ENCODE measurements around the gene PHACTR2. TPM values are rescaled to one million over a fixed set of nuclear protein-coding genes. Genes with fewer than 3 reads are reported as not detected.
"Not testable (repeated sequence)": the region's sequence is repeated elsewhere in the genome, so short reads cannot be mapped to it uniquely, and the experiment has no call there.

PHACTR2 gene
- total RNA-seq, 1 experiment from 2014 or later = 27.6 TPM

DNA sequence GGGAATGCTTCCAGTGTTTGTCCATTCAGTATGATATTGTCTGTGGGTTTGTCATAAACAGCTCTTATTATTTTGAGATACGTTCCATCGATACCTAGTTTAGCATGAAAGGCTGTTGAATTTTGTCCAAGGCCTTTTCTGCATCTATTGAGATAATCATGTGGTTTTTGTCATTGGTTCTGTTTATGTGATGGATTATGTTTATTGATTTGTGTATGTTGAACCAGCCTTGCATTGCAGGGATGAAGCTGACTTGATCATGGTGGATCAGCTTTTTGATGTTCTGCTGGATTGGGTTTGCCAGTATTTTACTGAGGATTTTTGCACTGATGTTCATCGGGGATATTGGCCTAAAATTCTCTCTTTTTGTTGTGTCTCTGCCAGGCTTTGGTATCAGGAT lies 120.7 kb downstream of the PHACTR2 start:
- H4K20me1 ChIP-seq (ENCODE audit: insufficient read depth); H3K4me3 ChIP-seq (replicated peaks in 1 of 2; ENCODE audit: low read depth in 1 of 2, low read length in 2 of 2); H3K9me2 ChIP-seq (ENCODE audit: insufficient read depth); BruUV-seq (replicated peaks); H2AFZ ChIP-seq (ENCODE audit: low read depth, low read length, poor library complexity, severe bottlenecking); CTCF ChIA-PET; H3K36me3 ChIP-seq (ENCODE audit: control insufficient read depth in 1 of 2, insufficient read depth in 2 of 2, low read length in 2 of 2); H3K9ac ChIP-seq (ENCODE audit: low read length); H3K79me2 ChIP-seq (ENCODE audit: insufficient read depth, low read length); DNase-seq (ENCODE audit: low read depth, low spot score); ATAC-seq; intact Hi-C loops (cut with micrococcal nuclease); H3K4me1 ChIP-seq (ENCODE audit: control insufficient read depth in 1 of 2, insufficient read depth in 2 of 2, low read length in 2 of 2); RAD21 ChIA-PET (ENCODE audit: low non-redundant PET in 1 of 2, low total read pairs in 2 of 2, uncharacterized antibody in 2 of 2, unreplicated experiment in 2 of 2); POLR2A ChIA-PET; H3K9me3 ChIP-seq (ENCODE audit: control insufficient read depth in 1 of 2, insufficient read depth in 1 of 2, low read depth in 1 of 2, low read length in 2 of 2); H3K27me3 ChIP-seq (ENCODE audit: insufficient read depth, low read length); H3K4me2 ChIP-seq (ENCODE audit: low read length); H3K27ac ChIP-seq (ENCODE audit: low read depth, low read length): not testable (repeated sequence)

GRCh38 chr6:143802833-143803565 lies 125.2 kb downstream of the PHACTR2 start:
- Histone ChIP-seq H3K4me2 (ENCODE audit: low read length) (no peak overlapping the region), H3K9me2 (ENCODE audit: insufficient read depth) (no peaks in the 10 kb centered on the region), H2AFZ (ENCODE audit: low read depth, low read length, poor library complexity, severe bottlenecking) (no peak overlapping the region), H3K79me2 (ENCODE audit: insufficient read depth, low read length) (no peaks in the 10 kb centered on the region), H4K20me1 (ENCODE audit: insufficient read depth) (no peaks in the 10 kb centered on the region), H3K36me3 (ENCODE audit: control insufficient read depth in 1 of 2, insufficient read depth in 2 of 2, low read length in 2 of 2) (no peaks in the 10 kb centered on the region; a peak in 1 of 4 replicates), H3K9ac (ENCODE audit: low read length) (no peak overlapping the region), H3K27me3 (ENCODE audit: insufficient read depth, low read length) (no peaks in the 10 kb centered on the region), H3K27ac (ENCODE audit: low read depth, low read length) (no peak overlapping the region), H3K4me3 (replicated peaks in 1 of 2; ENCODE audit: low read depth in 1 of 2, low read length in 2 of 2) (no peak overlapping the region), H3K4me1 (ENCODE audit: control insufficient read depth in 1 of 2, insufficient read depth in 2 of 2, low read length in 2 of 2) (peaks cover 3 to 4% of the 10 kb centered on the region in 2 experiments; a peak in 3 of 4 replicates), H3K9me3 (ENCODE audit: control insufficient read depth in 1 of 2, insufficient read depth in 1 of 2, low read depth in 1 of 2, low read length in 2 of 2) (no peaks in the 10 kb centered on the region)
- ChIA-PET CTCF (no interaction called here), POLR2A (no interaction called here), RAD21 (ENCODE audit: low non-redundant PET in 1 of 2, low total read pairs in 2 of 2, uncharacterized antibody in 2 of 2, unreplicated experiment in 2 of 2) (no interaction called here)
- BruUV-seq (replicated peaks) = no TSS peak
- ATAC-seq (no peak), DNase-seq (ENCODE audit: low read depth, low spot score) (no peak)
- TF ChIP-seq REST (IDR thresholded peaks at IDR 0.05; ENCODE audit: low read depth) = no peak
- TF ChIP-seq, protein P1, sequence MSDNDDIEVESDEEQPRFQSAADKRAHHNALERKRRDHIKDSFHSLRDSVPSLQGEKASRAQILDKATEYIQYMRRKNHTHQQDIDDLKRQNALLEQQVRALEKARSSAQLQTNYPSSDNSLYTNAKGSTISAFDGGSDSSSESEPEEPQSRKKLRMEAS (IDR thresholded peaks at IDR 0.05) = no peak
- TF ChIP-seq SRF (IDR thresholded peaks at IDR 0.05; ENCODE audit: low read depth) = no peak
- TF ChIP-seq ZFX (IDR thresholded peaks at IDR 0.05) = no peak
- no peak for TF ChIP-seq JUND (IDR thresholded peaks at IDR 0.05)
- TF ChIP-seq ZNF274 (IDR thresholded peaks at IDR 0.05; ENCODE audit: low read depth, low read length) = no peak
- no peak for TF ChIP-seq POLR2A (IDR thresholded peaks at IDR 0.05; ENCODE audit: borderline replicate concordance, extremely low read depth, insufficient read depth, insufficient read length)
- TF ChIP-seq, protein P2, sequence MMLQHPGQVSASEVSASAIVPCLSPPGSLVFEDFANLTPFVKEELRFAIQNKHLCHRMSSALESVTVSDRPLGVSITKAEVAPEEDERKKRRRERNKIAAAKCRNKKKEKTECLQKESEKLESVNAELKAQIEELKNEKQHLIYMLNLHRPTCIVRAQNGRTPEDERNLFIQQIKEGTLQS (IDR thresholded peaks at IDR 0.05) = no peak
- no peak for TF ChIP-seq SP1 (IDR thresholded peaks at IDR 0.05; ENCODE audit: low read depth)
- TF ChIP-seq EZH2phosphoT487 (IDR thresholded peaks at IDR 0.05; ENCODE audit: borderline replicate concordance) = no peak
- TF ChIP-seq ZBTB33 (IDR thresholded peaks at IDR 0.05; ENCODE audit: extremely low read depth, insufficient replicate concordance, low read length) = no peak
- no peak for TF ChIP-seq CBX3 (IDR thresholded peaks at IDR 0.05; ENCODE audit: low read depth)
- no peak for TF ChIP-seq YY1 (IDR thresholded peaks at IDR 0.05; ENCODE audit: extremely low read depth, insufficient replicate concordance, low read depth, low read length)
- no peak for TF ChIP-seq SIN3A (IDR thresholded peaks at IDR 0.05; ENCODE audit: low read depth)
- no peak for TF ChIP-seq EZH2 (IDR thresholded peaks at IDR 0.05)
- TF ChIP-seq POLR2AphosphoS5 (IDR thresholded peaks at IDR 0.05; ENCODE audit: low read depth, low read length) = no peak
- intact Hi-C loops (cut with micrococcal nuclease) = no loop called here
